Neural progenitor cell (in vitro differentiated cells): Measurements from ENCODE around the gene AK1.

Experiments used
- EZH2 ChIP-seq: fragments of 200-600 bp; sonication (generic); IDR thresholded peaks from 2 replicates; pipeline ENCODE4 v1.6.1; 2017; ENCODE audit warnings: antibody characterized with exemption, mild to moderate bottlenecking, moderate library complexity
- EZH2phosphoT487 ChIP-seq: fragments of 200-600 bp; sonication (generic); IDR thresholded peaks from 2 replicates; pipeline ENCODE4 v1.6.1; 2017; ENCODE audit warnings: antibody characterized with exemption
- TF ChIP-seq, protein P1 (sequence below): fragments of 200-600 bp; sonication (generic); IDR thresholded peaks from 2 replicates; pipeline ENCODE4 v1.5.1; 2017; ENCODE audit warnings: antibody characterized with exemption, mild to moderate bottlenecking

DNA sequence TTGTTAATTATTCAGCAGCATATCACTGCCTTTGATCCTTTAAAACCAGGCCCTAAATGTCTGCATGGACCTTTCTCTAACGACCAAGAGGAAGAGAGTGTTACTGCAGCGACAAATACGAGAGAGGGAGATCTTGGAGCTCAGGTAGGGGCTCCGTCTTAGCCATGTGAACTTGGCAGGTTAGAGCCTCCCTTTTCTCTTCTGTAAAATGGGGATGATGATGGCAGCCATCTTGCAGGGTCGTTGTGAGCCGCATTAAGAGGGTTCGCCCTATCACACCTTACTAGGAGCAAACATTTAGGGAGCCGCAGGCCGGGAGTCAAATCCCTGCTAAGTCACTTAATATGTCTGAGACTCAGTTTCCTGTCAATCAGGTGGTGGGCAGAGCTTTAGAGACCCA lies 24.6 kb downstream of the AK1 start:
- TF ChIP-seq, protein P1, sequence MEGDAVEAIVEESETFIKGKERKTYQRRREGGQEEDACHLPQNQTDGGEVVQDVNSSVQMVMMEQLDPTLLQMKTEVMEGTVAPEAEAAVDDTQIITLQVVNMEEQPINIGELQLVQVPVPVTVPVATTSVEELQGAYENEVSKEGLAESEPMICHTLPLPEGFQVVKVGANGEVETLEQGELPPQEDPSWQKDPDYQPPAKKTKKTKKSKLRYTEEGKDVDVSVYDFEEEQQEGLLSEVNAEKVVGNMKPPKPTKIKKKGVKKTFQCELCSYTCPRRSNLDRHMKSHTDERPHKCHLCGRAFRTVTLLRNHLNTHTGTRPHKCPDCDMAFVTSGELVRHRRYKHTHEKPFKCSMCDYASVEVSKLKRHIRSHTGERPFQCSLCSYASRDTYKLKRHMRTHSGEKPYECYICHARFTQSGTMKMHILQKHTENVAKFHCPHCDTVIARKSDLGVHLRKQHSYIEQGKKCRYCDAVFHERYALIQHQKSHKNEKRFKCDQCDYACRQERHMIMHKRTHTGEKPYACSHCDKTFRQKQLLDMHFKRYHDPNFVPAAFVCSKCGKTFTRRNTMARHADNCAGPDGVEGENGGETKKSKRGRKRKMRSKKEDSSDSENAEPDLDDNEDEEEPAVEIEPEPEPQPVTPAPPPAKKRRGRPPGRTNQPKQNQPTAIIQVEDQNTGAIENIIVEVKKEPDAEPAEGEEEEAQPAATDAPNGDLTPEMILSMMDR = no peak
- TF ChIP-seq EZH2phosphoT487 (no peak), EZH2 (no peak)
